HFFc6 (cell line): ENCODE results near the gene CEP63. TPM values are rescaled to one million over a fixed set of nuclear protein-coding genes. Genes with fewer than 3 reads are reported as not detected.

Experiments
- DNase-seq: peaks from one replicate; pipeline ENCODE4 v3.0.0-alpha.2; 2018
- H3K27ac Mint-ChIP-seq: 2 replicates; pipeline ENCODE4 v1.8.0; 2020; ENCODE audit warnings: mild to moderate bottlenecking, mixed read lengths
- H3K27me3 Mint-ChIP-seq: 2 replicates; pipeline ENCODE4 v1.8.0; 2021; ENCODE audit warnings: mild to moderate bottlenecking, moderate library complexity, mixed read lengths; ENCODE audit not compliant: insufficient read depth
- H3K36me3 Mint-ChIP-seq: 2 replicates; pipeline ENCODE4 v1.8.0; 2021; ENCODE audit warnings: low read depth, mixed read lengths
- H3K4me1 Mint-ChIP-seq: 2 replicates; pipeline ENCODE4 v1.8.0; 2020; ENCODE audit warnings: low read depth, mixed read lengths
- H3K4me3 Mint-ChIP-seq: 2 replicates; pipeline ENCODE4 v1.8.0; 2020; ENCODE audit warnings: mild to moderate bottlenecking, moderate library complexity, mixed read lengths
- H3K9me3 Mint-ChIP-seq: 2 replicates; pipeline ENCODE4 v1.8.0; 2020; ENCODE audit warnings: mild to moderate bottlenecking, mixed read lengths
- CTCF ChIP-seq: fragments of 200-600 bp; sonication (generic); IDR thresholded peaks from 2 replicates; pipeline ENCODE4 v1.5.0; 2021; ENCODE audit warnings: antibody characterized with exemption, mild to moderate bottlenecking
- total RNA-seq, 6 experiments: library from RNA; stranded (reverse); fragmentation: NEBNext Ultra II Directional; extraction: Animal tissue kit (Norgen Biotek cat#: 25700); gene quantifications; 2 replicates in 1 of 6; 3 replicates in 5 of 6; pipeline ENCODE4 v1.2.3, GENCODE V29; 2021

CEP63 gene
- total RNA-seq, 6 experiments from 2014 or later: 17.3 to 23.3 (median 21.3) TPM

GRCh38 chr3:134460965-134461364 lies 24.9 kb upstream of the CEP63 start:
- DNase-seq: peak; percentile 96
- Mint-ChIP-seq H3K4me3 (peak overlapping the region; percentile 64), H3K27me3 (peaks cover 10% of the 10 kb centered on the region), H3K9me3 (no peaks in the 10 kb centered on the region; the same call in 1 of the 2 replicates), H3K27ac (peak overlapping the region; percentile 100), H3K4me1 (peaks cover 76% of the 10 kb centered on the region), H3K36me3 (no peaks in the 10 kb centered on the region)
- TF ChIP-seq CTCF: no peak; the same call in 1 of the 2 replicates

- Mint-ChIP-seq H3K4me1 (peaks cover 82% of the 10 kb centered on the region), H3K27ac (peak overlapping the region; percentile 100), H3K4me3 (peak overlapping the region; percentile 88), H3K27me3 (peaks cover 10% of the 10 kb centered on the region), H3K36me3 (no peaks in the 10 kb centered on the region), H3K9me3 (no peaks in the 10 kb centered on the region; the same call in 1 of the 2 replicates)
- DNase-seq: peak; percentile 89
- TF ChIP-seq CTCF: no peak
These were observed 23.4 kb upstream of the CEP63 start for GRCh38 chr3:134462331-134462941.

GRCh38 chr3:134463676-134464063 lies 22.2 kb upstream of the CEP63 start:
- Mint-ChIP-seq H3K4me3 (peak overlapping the region; percentile 88), H3K4me1 (peaks cover 80% of the 10 kb centered on the region), H3K27me3 (peaks cover 10% of the 10 kb centered on the region), H3K36me3 (no peaks in the 10 kb centered on the region), H3K27ac (peak overlapping the region; percentile 100), H3K9me3 (no peaks in the 10 kb centered on the region; the same call in 1 of the 2 replicates)
- no peak for DNase-seq
- no peak for TF ChIP-seq CTCF

GRCh38 chr3:134464064-134464688 lies 21.7 kb upstream of the CEP63 start:
- H3K27ac Mint-ChIP-seq: peak overlapping the region; percentile 100
- peaks cover 10% of the 10 kb centered on the region for H3K27me3 Mint-ChIP-seq
- TF ChIP-seq CTCF: no peak
- peak; percentile 98 for DNase-seq
- peaks cover 85% of the 10 kb centered on the region for H3K4me1 Mint-ChIP-seq
- H3K36me3 Mint-ChIP-seq: no peaks in the 10 kb centered on the region
- no peaks in the 10 kb centered on the region; the same call in 1 of the 2 replicates for H3K9me3 Mint-ChIP-seq
- H3K4me3 Mint-ChIP-seq: peak overlapping the region; percentile 88

- DNase-seq: no peak
- H3K27ac Mint-ChIP-seq: peak overlapping the region; percentile 100
- H3K4me1 Mint-ChIP-seq: peaks cover 82% of the 10 kb centered on the region
- peak overlapping the region; percentile 88 for H3K4me3 Mint-ChIP-seq
- H3K9me3 Mint-ChIP-seq: no peaks in the 10 kb centered on the region; the same call in 1 of the 2 replicates
- peak; percentile 31; the same call in 1 of the 2 replicates for TF ChIP-seq CTCF
- no peaks in the 10 kb centered on the region for H3K36me3 Mint-ChIP-seq
- peaks cover 10% of the 10 kb centered on the region for H3K27me3 Mint-ChIP-seq
These were observed 21.0 kb upstream of the CEP63 start for GRCh38 chr3:134464689-134465365.
